DND-41 (cell line): Measurements from ENCODE around the gene CAPN14.

Experiments used
- ATAC-seq: fragments of 200-7000 bp; cut with Tn5 transposase; 3 replicates; pipeline ENCODE4 v1.9.1; 2021; ENCODE audit warnings: low read depth; ENCODE audit not compliant: insufficient read depth
- DNase-seq: peaks from one replicate; pipeline ENCODE4 v3.0.0-alpha.2; 2020
- H2AFZ ChIP-seq: 2 replicates; pipeline ENCODE4 v1.6.0; 2012; ENCODE audit warnings: low read depth, low read length
- H3K27ac ChIP-seq: 2 replicates; pipeline ENCODE4 v1.5.1; 2012; ENCODE audit warnings: low read length, inconsistent platforms
- H3K27me3 ChIP-seq: fragments of 200-600 bp; sonication (generic); 2 replicates; pipeline ENCODE4 v1.6.0; 2012; ENCODE audit warnings: low read length, mild to moderate bottlenecking, inconsistent platforms; ENCODE audit not compliant: insufficient read depth, poor library complexity
- H3K36me3 ChIP-seq: 2 replicates; pipeline ENCODE4 v1.5.1; 2012; ENCODE audit warnings: low read length, inconsistent platforms; ENCODE audit not compliant: insufficient read depth
- H3K4me1 ChIP-seq: 2 replicates; pipeline ENCODE4 v1.5.1; 2012; ENCODE audit warnings: mild to moderate bottlenecking, low read length; ENCODE audit not compliant: insufficient read depth
- H3K4me2 ChIP-seq: 2 replicates; pipeline ENCODE4 v1.6.0; 2012; ENCODE audit warnings: mild to moderate bottlenecking, moderate library complexity, low read length, inconsistent platforms; ENCODE audit not compliant: insufficient read depth
- H3K4me3 ChIP-seq, 2 experiments: fragments of 200-600 bp in 1 of 2; shearing (Covaris generic) in 1 of 2; 2 replicates each; pipeline ENCODE4 v1.5.1; 2012 to 2016; ENCODE audit warnings: inconsistent platforms in 2 of 2, low read length in 2 of 2, mild to moderate bottlenecking in 2 of 2, low read depth in 1 of 2, moderate library complexity in 1 of 2
- H3K79me2 ChIP-seq: 2 replicates; pipeline ENCODE4 v1.6.0; 2012; ENCODE audit warnings: low read length, inconsistent platforms; ENCODE audit not compliant: insufficient read depth
- H3K9ac ChIP-seq: 2 replicates; pipeline ENCODE4 v1.6.0; 2012; ENCODE audit warnings: low read depth, mild to moderate bottlenecking, inconsistent platforms, low read length, moderate library complexity
- H3K9me3 ChIP-seq: 2 replicates; pipeline ENCODE4 v1.5.1; 2012; ENCODE audit warnings: low read length, moderate library complexity, mild to moderate bottlenecking, inconsistent platforms; ENCODE audit not compliant: insufficient read depth, severe bottlenecking
- H4K20me1 ChIP-seq: 2 replicates; pipeline ENCODE4 v1.6.0; 2012; ENCODE audit warnings: low read length; ENCODE audit not compliant: insufficient read depth
- CTCF ChIP-seq: IDR thresholded peaks from 2 replicates; pipeline ENCODE4 v1.5.1; 2012; ENCODE audit warnings: borderline replicate concordance, low read length, moderate library complexity, mild to moderate bottlenecking; ENCODE audit not compliant: poor library complexity, severe bottlenecking; ENCODE audit errors: extremely low read depth
- EZH2 ChIP-seq: IDR thresholded peaks from 3 replicates; pipeline ENCODE4 v1.6.1; 2012; ENCODE audit warnings: borderline replicate concordance, low read depth, mild to moderate bottlenecking, moderate library complexity, low read length, inconsistent platforms; ENCODE audit not compliant: severe bottlenecking

The CAPN14 gene

GRCh38 chr2:31207790-31208189 is 9.5 kb downstream of the CAPN14 start:
- Histone ChIP-seq H3K27me3 (no peaks in the 10 kb centered on the region), H2AFZ (no peak overlapping the region), H3K4me3 (no peak overlapping the region), H3K9ac (no peak overlapping the region), H3K9me3 (no peaks in the 10 kb centered on the region), H3K36me3 (no peaks in the 10 kb centered on the region), H4K20me1 (no peaks in the 10 kb centered on the region), H3K4me1 (no peaks in the 10 kb centered on the region), H3K4me2 (no peak overlapping the region), H3K79me2 (no peaks in the 10 kb centered on the region), H3K27ac (no peak overlapping the region)
- DNase-seq (no peak), ATAC-seq (no peak)
- TF ChIP-seq EZH2: no peak

GRCh38 chr2:31205613-31206012 is 11.7 kb downstream of the CAPN14 start:
- Histone ChIP-seq H3K36me3 (no peaks in the 10 kb centered on the region), H3K4me3 (no peak overlapping the region), H3K27me3 (no peaks in the 10 kb centered on the region), H3K9ac (no peak overlapping the region), H3K27ac (no peak overlapping the region), H3K4me2 (no peak overlapping the region), H2AFZ (no peak overlapping the region), H3K4me1 (no peaks in the 10 kb centered on the region), H4K20me1 (no peaks in the 10 kb centered on the region), H3K9me3 (no peaks in the 10 kb centered on the region), H3K79me2 (no peaks in the 10 kb centered on the region)
- no peak for TF ChIP-seq EZH2
- no peak for TF ChIP-seq CTCF
- DNase-seq (no peak), ATAC-seq (no peak)

- TF ChIP-seq EZH2: no peak
- TF ChIP-seq CTCF: no peak
- Histone ChIP-seq H3K9me3 (no peaks in the 10 kb centered on the region), H2AFZ (no peak overlapping the region), H3K4me2 (no peak overlapping the region), H3K4me3 (no peak overlapping the region), H4K20me1 (no peaks in the 10 kb centered on the region), H3K36me3 (peaks cover 1% of the 10 kb centered on the region; the same call in 1 of the 2 replicates), H3K27me3 (no peaks in the 10 kb centered on the region), H3K9ac (no peak overlapping the region), H3K27ac (no peak overlapping the region), H3K79me2 (no peaks in the 10 kb centered on the region), H3K4me1 (no peaks in the 10 kb centered on the region)
- no peak for ATAC-seq
- DNase-seq: no peak
Observed at GRCh38 chr2:31205186-31205585, 12.1 kb downstream of the CAPN14 start.

GRCh38 chr2:31204783-31205182 is 12.5 kb downstream of the CAPN14 start:
- Histone ChIP-seq H3K27me3 (no peaks in the 10 kb centered on the region), H3K79me2 (no peaks in the 10 kb centered on the region), H3K4me3 (no peak overlapping the region), H4K20me1 (no peaks in the 10 kb centered on the region), H2AFZ (no peak overlapping the region), H3K36me3 (peaks cover 3% of the 10 kb centered on the region; the same call in 1 of the 2 replicates), H3K4me1 (no peaks in the 10 kb centered on the region), H3K9me3 (no peaks in the 10 kb centered on the region), H3K4me2 (no peak overlapping the region), H3K27ac (no peak overlapping the region), H3K9ac (no peak overlapping the region)
- ATAC-seq: no peak
- DNase-seq: no peak
- TF ChIP-seq CTCF (no peak), EZH2 (no peak)
